ENCODE data around the gene OTOF.
A peak's percentile ranks its signal among the peaks of the same experiment; 100 is the strongest.

OTOF gene

GRCh38 chr2:26477911-26478253, at the start of gene OTOF:
Gene OTOF (minus strand): TSS chr2:26478124.
- DNase-seq = no peak

- no peak for DNase-seq
These were observed 48.7 kb upstream of the OTOF start for GRCh38 chr2:26526589-26526988.

GRCh38 chr2:26526105-26526504, 48.2 kb upstream of the OTOF start:
- no peak for DNase-seq

GRCh38 chr2:26523750-26524149, 45.8 kb upstream of the OTOF start:
- no peak for DNase-seq

GRCh38 chr2:26522751-26523171, 44.8 kb upstream of the OTOF start:
- no peak for DNase-seq

GRCh38 chr2:26522325-26522724, 44.4 kb upstream of the OTOF start:
- no peak for DNase-seq

- no peak for DNase-seq
These were observed 43.9 kb upstream of the OTOF start for GRCh38 chr2:26521913-26522180.

GRCh38 chr2:26521054-26521912, 43.4 kb upstream of the OTOF start:
- no peak for DNase-seq

GRCh38 chr2:26520148-26520449, 42.2 kb upstream of the OTOF start:
- no peak for DNase-seq

- DNase-seq = no peak
These were observed 41.6 kb upstream of the OTOF start for GRCh38 chr2:26519396-26520147.

- DNase-seq = no peak
These were observed 38.9 kb upstream of the OTOF start for GRCh38 chr2:26516781-26517180.

- no peak for DNase-seq
These were observed 38.3 kb upstream of the OTOF start for GRCh38 chr2:26516246-26516645.

GRCh38 chr2:26515771-26516170, 37.8 kb upstream of the OTOF start:
- DNase-seq = no peak

GRCh38 chr2:26514045-26514444, 36.1 kb upstream of the OTOF start:
- DNase-seq = no peak

GRCh38 chr2:26513261-26513660, 35.3 kb upstream of the OTOF start:
- no peak for DNase-seq

- no peak for DNase-seq
These were observed 33.5 kb upstream of the OTOF start for GRCh38 chr2:26511466-26511865.

- DNase-seq = no peak
These were observed 32.5 kb upstream of the OTOF start for GRCh38 chr2:26510344-26510973.

GRCh38 chr2:26509141-26509540, 31.2 kb upstream of the OTOF start:
- no peak for DNase-seq

- DNase-seq = no peak
These were observed 30.0 kb upstream of the OTOF start for GRCh38 chr2:26507932-26508331.

- DNase-seq = no peak
These were observed 29.2 kb upstream of the OTOF start for GRCh38 chr2:26507088-26507487.

- DNase-seq = no peak
These were observed 28.4 kb upstream of the OTOF start for GRCh38 chr2:26506279-26506678.

- no peak for DNase-seq
These were observed 26.1 kb upstream of the OTOF start for GRCh38 chr2:26504002-26504401.

- peak; percentile 42 for DNase-seq
These were observed 25.4 kb upstream of the OTOF start for GRCh38 chr2:26503231-26503880.

- DNase-seq = no peak
These were observed 22.5 kb upstream of the OTOF start for GRCh38 chr2:26500406-26500805.

Data from kidney glomerular epithelial cell (primary cell).